C4-2B (cell line): Measurements from ENCODE around the gene UGGT1.

ENCODE experiments used
- CTCF ChIP-seq: fragments of 450-650 bp; conservative IDR thresholded peaks from 2 replicates; pipeline ENCODE4 v1.5.1; 2017; ENCODE audit warnings: mild to moderate bottlenecking
- ZFX ChIP-seq: fragments of 450-650 bp; IDR thresholded peaks from 2 replicates; pipeline ENCODE4 v1.6.1; 2017

GRCh38 chr2:128228894-128229293 is 137.9 kb downstream of the UGGT1 start:
- TF ChIP-seq CTCF, result no peak
- no peak for TF ChIP-seq ZFX
